ENCODE data around the gene KLHDC4. TPM values are rescaled to one million over a fixed set of nuclear protein-coding genes. Genes with fewer than 3 reads are reported as not detected.

The KLHDC4 gene
- total RNA-seq, 5 donors from 2014 or later (not counting 1 experiment from before 2014, with no cell fraction given), result 104 to 136 (median 116) TPM

DNA sequence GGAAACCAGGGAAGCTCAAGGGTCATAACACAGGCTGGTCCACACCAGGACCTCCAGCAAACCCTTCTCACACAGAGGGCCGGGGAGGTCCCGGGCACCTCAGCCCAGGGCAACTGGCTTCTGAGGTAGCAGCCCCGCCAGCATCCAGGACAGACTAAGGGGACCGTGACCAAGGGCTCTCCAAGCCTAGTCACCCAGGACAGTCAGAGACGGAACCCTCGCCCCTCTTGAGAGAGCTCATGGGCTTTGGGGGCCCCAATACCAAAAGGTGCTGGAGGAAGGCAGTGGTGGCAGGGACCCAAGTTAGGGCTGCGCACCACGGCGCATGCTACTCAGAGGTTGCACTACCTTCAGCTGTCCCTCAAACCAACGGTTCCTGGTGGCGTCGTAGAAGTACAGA, 54.9 kb downstream of the KLHDC4 start:
- CTCF ChIA-PET, result no interaction called here
- H3K9me3 ChIP-seq, result no peaks in the 10 kb centered on the region
- no peak overlapping the region for H3K27ac Mint-ChIP-seq
- peaks cover 27 to 75% of the 10 kb centered on the region in 2 donors for H3K36me3 ChIP-seq (ENCODE audit: control insufficient read depth in 2 of 2, extremely low read depth in 1 of 2, insufficient read depth in 1 of 2, low read length in 1 of 2)
- no peak for ATAC-seq (replicated peaks in 1 of 4)
- no peaks in the 10 kb centered on the region for H3K9me3 Mint-ChIP-seq
- peaks cover 29 to 39% (median 32%) of the 10 kb centered on the region in 3 donors for H3K4me1 Mint-ChIP-seq
- H3K36me3 Mint-ChIP-seq, result peaks cover 35% of the 10 kb centered on the region
- POLR2A ChIA-PET, result no interaction called here
- H3K27ac ChIP-seq (ENCODE audit: low read length), result no peak overlapping the region
- no peaks in the 10 kb centered on the region for H3K27me3 Mint-ChIP-seq
- DNase-seq, result no peak
- no peak overlapping the region for H3K4me3 Mint-ChIP-seq
- H3K4me3 ChIP-seq (ENCODE audit: control insufficient read depth in 1 of 2, extremely low read depth in 1 of 2, low read length in 1 of 2), result no peak overlapping the region
- H3K27me3 ChIP-seq (replicated peaks in 1 of 2; ENCODE audit: control insufficient read depth in 2 of 2, extremely low read depth in 1 of 2, insufficient read depth in 2 of 2, low read length in 1 of 2), result no peaks in the 10 kb centered on the region
- H3K4me1 ChIP-seq (ENCODE audit: control insufficient read depth in 1 of 2, extremely low read depth in 1 of 2, insufficient read depth in 2 of 2, low read length in 2 of 2), result peaks cover 21 to 32% of the 10 kb centered on the region in 2 experiments
- WGBS (ENCODE audit: insufficient coverage), result 100% methylated on average over 11 of the region's 12 CpGs

DNA sequence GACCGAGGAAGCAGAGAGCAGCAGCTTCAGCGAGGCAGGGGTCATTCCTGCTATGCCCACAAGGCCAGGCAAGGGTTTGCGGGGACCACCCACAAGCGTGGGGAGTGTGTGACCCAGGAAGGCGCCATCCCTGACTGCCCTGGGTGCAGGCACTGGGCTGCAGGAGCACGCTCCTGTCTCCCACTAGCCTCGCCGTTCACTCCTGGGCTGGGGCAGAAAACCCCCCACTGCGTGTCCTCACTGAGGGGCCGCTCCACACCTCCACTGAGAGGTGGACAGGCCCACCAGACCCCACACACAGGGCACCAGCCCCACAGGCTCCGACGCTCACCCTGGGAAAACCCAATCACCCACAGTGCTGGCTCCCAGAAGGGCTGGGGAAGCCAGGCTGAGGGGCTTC, 56.1 kb downstream of the KLHDC4 start:
- ChIA-PET CTCF (no interaction called here), POLR2A (no interaction called here)
- Mint-ChIP-seq H3K4me3 (no peak overlapping the region), H3K4me1 (peaks cover 17 to 31% (median 23%) of the 10 kb centered on the region in 3 donors), H3K27ac (no peak overlapping the region), H3K36me3 (peaks cover 23% of the 10 kb centered on the region), H3K9me3 (no peaks in the 10 kb centered on the region), H3K27me3 (no peaks in the 10 kb centered on the region)
- WGBS (ENCODE audit: insufficient coverage), result 98% methylated on average over 10 of the region's 12 CpGs
- H3K36me3 ChIP-seq (ENCODE audit: control insufficient read depth in 2 of 2, extremely low read depth in 1 of 2, insufficient read depth in 1 of 2, low read length in 1 of 2), result peaks cover 27 to 67% of the 10 kb centered on the region in 2 donors
- H3K4me1 ChIP-seq (ENCODE audit: control insufficient read depth in 1 of 2, extremely low read depth in 1 of 2, insufficient read depth in 2 of 2, low read length in 2 of 2), result peaks cover 19 to 29% of the 10 kb centered on the region in 2 experiments
- no peaks in the 10 kb centered on the region for H3K9me3 ChIP-seq
- ATAC-seq (replicated peaks in 1 of 4) (no peak), DNase-seq (no peak)
- H3K27ac ChIP-seq (ENCODE audit: low read length), result no peak overlapping the region
- H3K4me3 ChIP-seq (ENCODE audit: control insufficient read depth in 1 of 2, extremely low read depth in 1 of 2, low read length in 1 of 2), result no peak overlapping the region
- H3K27me3 ChIP-seq (replicated peaks in 1 of 2; ENCODE audit: control insufficient read depth in 2 of 2, extremely low read depth in 1 of 2, insufficient read depth in 2 of 2, low read length in 1 of 2), result no peaks in the 10 kb centered on the region

DNA sequence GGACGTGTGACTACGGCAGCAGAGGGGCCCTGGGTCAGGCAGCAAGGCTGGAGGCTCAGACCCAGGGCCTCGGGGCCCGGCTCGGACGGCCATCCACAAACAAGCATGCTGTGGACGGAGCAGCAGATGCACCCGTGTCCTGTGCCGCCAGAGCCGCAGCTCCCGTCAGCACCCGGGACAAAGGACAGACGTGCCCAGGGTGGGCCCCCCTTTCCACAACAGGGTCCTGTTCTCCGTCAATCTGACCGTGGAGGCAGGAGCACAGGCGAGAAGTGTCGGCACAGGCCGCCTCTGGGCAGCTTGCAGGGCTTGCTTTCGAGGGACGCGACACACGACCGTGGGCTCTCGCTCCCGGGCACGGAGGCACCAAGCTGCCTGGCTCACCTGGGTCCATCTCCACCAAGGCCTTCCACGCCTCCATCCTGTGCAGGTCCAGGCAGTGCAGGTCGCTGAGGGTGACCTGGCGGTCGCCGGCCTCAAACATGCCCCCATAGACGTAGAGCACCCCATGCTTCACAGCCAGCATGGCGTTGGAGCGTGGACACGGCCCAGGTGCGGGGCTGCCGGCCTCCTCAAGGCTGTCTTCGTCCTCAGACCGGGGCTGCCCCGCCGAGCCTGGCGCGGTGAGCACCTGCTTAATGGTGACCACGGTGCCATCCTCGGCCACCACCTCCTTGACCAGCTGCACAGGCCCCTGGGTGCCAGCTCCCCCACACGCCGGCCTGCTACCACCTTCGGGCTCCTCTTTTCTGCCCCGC, 56.7 kb downstream of the KLHDC4 start:
- Mint-ChIP-seq H3K36me3 (peaks cover 20% of the 10 kb centered on the region), H3K4me1 (peaks cover 12 to 28% (median 21%) of the 10 kb centered on the region in 3 donors), H3K9me3 (no peaks in the 10 kb centered on the region), H3K27me3 (no peaks in the 10 kb centered on the region), H3K4me3 (no peak overlapping the region), H3K27ac (no peak overlapping the region)
- CTCF ChIA-PET, result no interaction called here
- Histone ChIP-seq H3K36me3 (ENCODE audit: control insufficient read depth in 2 of 2, extremely low read depth in 1 of 2, insufficient read depth in 1 of 2, low read length in 1 of 2) (peaks cover 27 to 64% of the 10 kb centered on the region in 2 donors), H3K9me3 (no peaks in the 10 kb centered on the region), H3K4me1 (ENCODE audit: control insufficient read depth in 1 of 2, extremely low read depth in 1 of 2, insufficient read depth in 2 of 2, low read length in 2 of 2) (peaks cover 15 to 24% of the 10 kb centered on the region in 2 experiments), H3K27ac (ENCODE audit: low read length) (no peak overlapping the region), H3K4me3 (ENCODE audit: control insufficient read depth in 1 of 2, extremely low read depth in 1 of 2, low read length in 1 of 2) (no peak overlapping the region), H3K27me3 (replicated peaks in 1 of 2; ENCODE audit: control insufficient read depth in 2 of 2, extremely low read depth in 1 of 2, insufficient read depth in 2 of 2, low read length in 1 of 2) (no peaks in the 10 kb centered on the region)
- POLR2A ChIA-PET, result no interaction called here
- DNase-seq, result no peak
- ATAC-seq (replicated peaks in 1 of 4), result no peak
- WGBS (ENCODE audit: insufficient coverage), result 95% methylated on average over 47 of the region's 49 CpGs

DNA sequence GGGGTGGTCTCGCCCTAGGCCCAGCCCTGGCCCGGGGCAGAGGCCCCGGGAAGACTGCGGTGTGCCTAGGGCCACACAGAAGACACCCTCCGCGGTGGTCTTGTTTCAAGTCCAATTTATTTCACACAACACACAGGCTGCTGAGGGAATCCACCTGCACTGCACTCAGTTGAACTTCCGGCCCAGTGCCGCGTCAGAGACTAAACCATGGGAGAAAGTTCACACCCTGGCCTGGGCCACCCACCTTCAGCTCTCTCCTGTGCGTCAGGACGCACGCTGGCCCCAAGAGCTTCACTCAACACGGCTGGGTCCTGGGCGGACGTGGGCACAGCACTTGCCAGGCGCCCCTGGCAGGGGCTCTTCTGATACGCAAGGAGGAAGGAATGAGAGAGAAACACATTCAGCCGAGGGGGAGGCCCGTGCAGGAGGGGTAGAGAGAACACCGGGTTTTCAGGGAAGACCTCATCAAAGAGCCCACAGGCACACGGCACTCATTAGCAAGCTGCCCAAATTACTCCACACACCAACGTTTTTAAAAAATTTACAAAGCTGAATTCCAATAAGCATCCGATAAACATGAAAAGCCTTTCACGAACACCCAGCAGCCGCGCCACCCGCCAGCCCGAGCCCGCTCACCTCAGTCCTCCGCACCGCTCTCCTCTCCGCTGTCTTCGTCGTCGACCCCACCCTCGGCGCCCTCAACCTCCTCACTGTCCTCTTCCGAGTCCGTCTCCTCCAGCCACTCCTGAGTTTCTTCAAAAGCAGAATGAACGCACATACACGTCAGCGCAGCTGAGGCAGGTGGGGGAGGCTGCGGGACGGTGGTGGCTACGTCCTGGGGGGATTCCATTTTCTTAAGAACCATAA, 57.8 kb downstream of the KLHDC4 start:
- H3K9me3 ChIP-seq, result no peaks in the 10 kb centered on the region
- Mint-ChIP-seq H3K9me3 (no peaks in the 10 kb centered on the region), H3K36me3 (peaks cover 17% of the 10 kb centered on the region), H3K27ac (no peak overlapping the region), H3K4me1 (peaks cover 11 to 28% (median 21%) of the 10 kb centered on the region in 3 donors), H3K27me3 (no peaks in the 10 kb centered on the region), H3K4me3 (no peak overlapping the region)
- peaks cover 19 to 24% of the 10 kb centered on the region in 2 experiments for H3K4me1 ChIP-seq (ENCODE audit: control insufficient read depth in 1 of 2, extremely low read depth in 1 of 2, insufficient read depth in 2 of 2, low read length in 2 of 2)
- DNase-seq (no peak), ATAC-seq (replicated peaks in 1 of 4) (no peak)
- 94% methylated on average over 25 of the region's 45 CpGs for WGBS (ENCODE audit: insufficient coverage)
- no peak overlapping the region for H3K4me3 ChIP-seq (ENCODE audit: control insufficient read depth in 1 of 2, extremely low read depth in 1 of 2, low read length in 1 of 2)
- no peak overlapping the region for H3K27ac ChIP-seq (ENCODE audit: low read length)
- ChIA-PET CTCF (no interaction called here), POLR2A (no interaction called here)
- no peaks in the 10 kb centered on the region for H3K27me3 ChIP-seq (replicated peaks in 1 of 2; ENCODE audit: control insufficient read depth in 2 of 2, extremely low read depth in 1 of 2, insufficient read depth in 2 of 2, low read length in 1 of 2)
- H3K36me3 ChIP-seq (ENCODE audit: control insufficient read depth in 2 of 2, extremely low read depth in 1 of 2, insufficient read depth in 1 of 2, low read length in 1 of 2), result peaks cover 27 to 71% of the 10 kb centered on the region in 2 donors

DNA sequence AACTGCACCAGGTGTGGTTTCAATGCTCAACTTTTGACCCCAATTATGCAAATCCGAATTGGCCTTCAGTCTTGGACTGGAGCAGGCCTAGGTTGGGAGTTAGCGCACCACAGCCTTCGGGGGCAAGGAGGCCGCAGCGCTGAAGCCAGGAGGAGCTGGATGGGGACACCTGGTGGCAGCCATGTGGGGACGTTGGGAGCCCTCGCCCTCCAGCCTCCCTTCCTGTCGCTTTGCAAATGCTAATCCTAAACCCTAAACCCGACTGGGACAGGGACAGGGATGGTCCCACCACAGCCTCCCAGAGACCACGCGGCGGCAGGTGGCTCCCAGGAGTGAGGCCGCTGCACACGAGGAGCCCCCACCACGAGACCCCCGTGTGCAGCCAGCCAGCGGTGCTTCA, 58.7 kb downstream of the KLHDC4 start:
- CTCF ChIA-PET, result no interaction called here
- Mint-ChIP-seq H3K4me1 (peaks cover 16 to 29% (median 23%) of the 10 kb centered on the region in 3 donors), H3K27ac (no peak overlapping the region), H3K27me3 (no peaks in the 10 kb centered on the region), H3K9me3 (no peaks in the 10 kb centered on the region), H3K36me3 (peaks cover 17% of the 10 kb centered on the region), H3K4me3 (no peak overlapping the region)
- DNase-seq, result no peak
- 94% methylated on average over 8 of the region's 17 CpGs for WGBS (ENCODE audit: insufficient coverage)
- Histone ChIP-seq H3K27ac (ENCODE audit: low read length) (no peak overlapping the region), H3K36me3 (ENCODE audit: control insufficient read depth in 2 of 2, extremely low read depth in 1 of 2, insufficient read depth in 1 of 2, low read length in 1 of 2) (peaks cover 27 to 64% of the 10 kb centered on the region in 2 donors), H3K27me3 (replicated peaks in 1 of 2; ENCODE audit: control insufficient read depth in 2 of 2, extremely low read depth in 1 of 2, insufficient read depth in 2 of 2, low read length in 1 of 2) (no peaks in the 10 kb centered on the region), H3K4me3 (ENCODE audit: control insufficient read depth in 1 of 2, extremely low read depth in 1 of 2, low read length in 1 of 2) (no peak overlapping the region), H3K9me3 (no peaks in the 10 kb centered on the region), H3K4me1 (ENCODE audit: control insufficient read depth in 1 of 2, extremely low read depth in 1 of 2, insufficient read depth in 2 of 2, low read length in 2 of 2) (peaks cover 20 to 24% of the 10 kb centered on the region in 2 experiments)
- POLR2A ChIA-PET, result no interaction called here
- no peak for ATAC-seq (replicated peaks in 1 of 4)

DNA sequence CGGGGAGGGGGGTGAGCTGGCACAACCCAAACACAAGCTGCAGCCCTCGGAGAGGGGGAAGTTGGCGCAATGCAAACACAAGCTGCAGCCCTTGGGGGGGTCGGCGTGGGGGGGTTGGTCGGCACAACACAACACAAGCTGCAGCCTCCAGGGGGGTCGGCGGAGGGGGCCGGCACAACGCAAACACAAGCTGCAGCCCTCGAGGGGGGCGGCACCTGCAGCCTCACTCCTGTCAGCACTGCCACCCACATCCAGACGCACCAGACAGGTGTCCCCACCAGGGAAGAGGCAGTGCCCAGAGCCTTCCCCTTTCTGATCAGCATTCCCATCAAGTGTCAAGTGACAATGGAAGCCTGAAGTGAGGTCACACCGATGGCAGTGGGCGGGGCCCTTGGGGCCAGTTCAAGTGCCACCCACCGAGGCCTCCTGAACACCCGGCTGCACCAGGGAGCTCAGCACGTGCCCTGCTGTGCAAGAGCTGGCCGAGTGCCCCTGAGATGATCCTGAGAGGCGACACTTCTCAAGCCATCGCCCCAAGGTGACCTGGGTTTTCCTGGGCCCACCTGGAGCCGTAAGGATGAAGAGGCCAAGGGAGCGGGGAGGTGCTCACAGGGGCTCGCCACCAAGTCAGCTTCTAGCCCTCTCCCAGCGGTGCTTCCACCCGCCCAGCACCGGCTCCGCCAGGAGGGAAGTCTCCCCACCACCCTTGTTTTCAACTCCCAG, 59.3 kb downstream of the KLHDC4 start:
- CTCF ChIA-PET, result interaction anchor here in 1 of 2 donors (0.5 kb wide), 1 partner anchor 166 kb away, joined by 4 read pairs; no protein-coding TSS in a partner anchor
- no peaks in the 10 kb centered on the region for H3K27me3 ChIP-seq (replicated peaks in 1 of 2; ENCODE audit: control insufficient read depth in 2 of 2, extremely low read depth in 1 of 2, insufficient read depth in 2 of 2, low read length in 1 of 2)
- ATAC-seq (replicated peaks in 1 of 4), result no peak
- WGBS (ENCODE audit: insufficient coverage), result 87% methylated on average over 19 of the region's 28 CpGs
- no peak overlapping the region for H3K4me3 ChIP-seq (ENCODE audit: control insufficient read depth in 1 of 2, extremely low read depth in 1 of 2, low read length in 1 of 2)
- no peak overlapping the region for H3K27ac Mint-ChIP-seq
- no peaks in the 10 kb centered on the region for H3K9me3 ChIP-seq
- no peaks in the 10 kb centered on the region for H3K27me3 Mint-ChIP-seq
- peaks cover 24 to 27% of the 10 kb centered on the region in 2 experiments for H3K4me1 ChIP-seq (ENCODE audit: control insufficient read depth in 1 of 2, extremely low read depth in 1 of 2, insufficient read depth in 2 of 2, low read length in 2 of 2)
- DNase-seq, result no peak
- peaks cover 17% of the 10 kb centered on the region for H3K36me3 Mint-ChIP-seq
- H3K36me3 ChIP-seq (ENCODE audit: control insufficient read depth in 2 of 2, extremely low read depth in 1 of 2, insufficient read depth in 1 of 2, low read length in 1 of 2), result peaks cover 26 to 64% of the 10 kb centered on the region in 2 donors
- POLR2A ChIA-PET, result no interaction called here
- H3K9me3 Mint-ChIP-seq, result no peaks in the 10 kb centered on the region
- H3K27ac ChIP-seq (ENCODE audit: low read length), result no peak overlapping the region
- H3K4me3 Mint-ChIP-seq, result no peak overlapping the region
- peaks cover 22 to 34% (median 28%) of the 10 kb centered on the region in 3 donors for H3K4me1 Mint-ChIP-seq
